HepG2 (cell line): ENCODE measurements around the gene DSTN. TPM values are rescaled to one million over a fixed set of nuclear protein-coding genes. Genes with fewer than 3 reads are reported as not detected.

ENCODE experiments used
- ATM ChIP-seq: fragments of 450-650 bp; IDR thresholded peaks from 2 replicates; pipeline ENCODE4 v1.7.1; 2017; ENCODE audit warnings: mild to moderate bottlenecking, borderline replicate concordance
- CAMTA2 ChIP-seq: sonication (generic); formaldehyde crosslinking; IDR thresholded peaks from 2 replicates; pipeline ENCODE4 v1.4.0; 2020; ENCODE audit warnings: mild to moderate bottlenecking, missing genetic modification reagents, borderline replicate concordance
- CREB3 ChIP-seq: sonication (generic); formaldehyde crosslinking; IDR thresholded peaks from 2 replicates; pipeline ENCODE4 v1.5.0; 2020; ENCODE audit warnings: missing genetic modification reagents
- CSRNP2 ChIP-seq: sonication (generic); formaldehyde crosslinking; conservative IDR thresholded peaks from 2 replicates; pipeline ENCODE4 v1.8.0; 2022; ENCODE audit warnings: low read depth, missing genetic modification reagents
- DPF2 ChIP-seq: sonication (generic); formaldehyde crosslinking; IDR thresholded peaks from 2 replicates; pipeline ENCODE4 v1.4.0; 2020; ENCODE audit warnings: mild to moderate bottlenecking, low read depth, missing genetic modification reagents, borderline replicate concordance
- EED ChIP-seq: sonication (generic); formaldehyde crosslinking; IDR thresholded peaks from 2 replicates; pipeline ENCODE4 v1.5.0; 2020; ENCODE audit warnings: mild to moderate bottlenecking, missing genetic modification reagents
- FUBP1 ChIP-seq: sonication (generic); formaldehyde crosslinking; IDR thresholded peaks from 2 replicates; pipeline ENCODE4 v1.5.1; 2020; ENCODE audit warnings: missing genetic modification reagents, mild to moderate bottlenecking, borderline replicate concordance
- KAT8 ChIP-seq: IDR thresholded peaks from 2 replicates; pipeline ENCODE4 v1.6.1; 2016; ENCODE audit warnings: missing genetic modification reagents, missing compliant biosample characterization
- MEF2D ChIP-seq: sonication (generic); formaldehyde crosslinking; IDR thresholded peaks from 2 replicates; pipeline ENCODE4 v1.5.1; 2020; ENCODE audit warnings: mild to moderate bottlenecking, missing genetic modification reagents
- PTBP1 ChIP-seq: fragments of 200-400 bp; formaldehyde crosslinking; IDR thresholded peaks from 2 replicates; pipeline ENCODE4 v1.6.1; 2018; ENCODE audit warnings: low read length, low read depth; ENCODE audit not compliant: poor library complexity, severe bottlenecking
- RXRA ChIP-seq: sonication (generic); formaldehyde crosslinking; IDR thresholded peaks from 2 replicates; pipeline ENCODE4 v1.5.1; 2020; ENCODE audit warnings: missing genetic modification reagents
- SP4 ChIP-seq: sonication (generic); formaldehyde crosslinking; IDR thresholded peaks from 2 replicates; pipeline ENCODE4 v1.8.1; 2023; ENCODE audit warnings: mild to moderate bottlenecking, missing genetic modification reagents
- ZEB1 ChIP-seq: IDR thresholded peaks from 2 replicates; pipeline ENCODE4 v1.6.1; 2012; ENCODE audit warnings: mild to moderate bottlenecking, low read depth, inconsistent platforms; ENCODE audit not compliant: insufficient replicate concordance
- ZMYM3 ChIP-seq: sonication (generic); formaldehyde crosslinking; IDR thresholded peaks from 2 replicates; pipeline ENCODE4 v1.5.1; 2020; ENCODE audit warnings: mild to moderate bottlenecking, missing genetic modification reagents
- ZNF460 ChIP-seq: sonication (generic); formaldehyde crosslinking; IDR thresholded peaks from 2 replicates; pipeline ENCODE4 v1.5.1; 2020; ENCODE audit warnings: missing genetic modification reagents, mild to moderate bottlenecking, borderline replicate concordance
- ZNF605 ChIP-seq: sonication (generic); formaldehyde crosslinking; IDR thresholded peaks from 2 replicates; pipeline ENCODE4 v1.8.0; 2022; ENCODE audit warnings: mild to moderate bottlenecking, missing genetic modification reagents
- ZNF609 ChIP-seq: sonication (generic); formaldehyde crosslinking; IDR thresholded peaks from 2 replicates; pipeline ENCODE4 v1.4.0; 2020; ENCODE audit warnings: mild to moderate bottlenecking, missing genetic modification reagents, borderline replicate concordance
- ZNF713 ChIP-seq: sonication (generic); formaldehyde crosslinking; IDR thresholded peaks from 2 replicates; pipeline ENCODE4 v1.4.0; 2020; ENCODE audit warnings: mild to moderate bottlenecking, missing genetic modification reagents
- ZNF788 ChIP-seq: sonication (generic); formaldehyde crosslinking; IDR thresholded peaks from 2 replicates; pipeline ENCODE4 v1.5.0; 2020; ENCODE audit warnings: mild to moderate bottlenecking, missing genetic modification reagents, borderline replicate concordance
- ZNF841 ChIP-seq: sonication (generic); formaldehyde crosslinking; IDR thresholded peaks from 2 replicates; pipeline ENCODE4 v1.8.1; 2023; ENCODE audit warnings: missing genetic modification reagents, borderline replicate concordance
- ZSCAN5A ChIP-seq: sonication (generic); formaldehyde crosslinking; IDR thresholded peaks from 2 replicates; pipeline ENCODE4 v1.8.0; 2022; ENCODE audit warnings: mild to moderate bottlenecking, missing genetic modification reagents, borderline replicate concordance
- polyA plus RNA-seq, 8 experiments: library from polyadenylated mRNA; depleted of rRNA in 3 of 8; stranded (reverse) in 7 of 8; unstranded in 1 of 8; fragments of >200 nt; fragmentation: Illumina TruSeq in 4 of 8; extraction: Trizol in 4 of 8; gene quantifications; 2 replicates each; pipeline versions ENCODE4 v1.2.1 to v1.2.3, GENCODE V29; 2011 to 2016; ENCODE audit warnings: low read depth in 4 of 8, missing spikeins in 1 of 8, mixed read lengths in 1 of 8; ENCODE audit not compliant: insufficient read depth in 1 of 8
- total RNA-seq, 5 experiments: library from RNA; depleted of rRNA; stranded (reverse); fragments of >200 nt; fragmentation: Illumina TruSeq; extraction: Trizol; gene quantifications; 2 replicates each; pipeline ENCODE4 v1.2.3, GENCODE V29; 2016; ENCODE audit warnings: low read depth in 1 of 5

The DSTN gene
- total and polyA plus RNA-seq, 2 of the 13 experiments (the other 11 are each of a cell fraction or from before 2014, with no cell fraction given): 27.6 to 106 TPM

GRCh38 chr20:17611290-17611539 is 41.3 kb downstream of the DSTN start (continued):
- TF ChIP-seq ZNF609 (CRISPR knock-in tag): 0 out of 2 replicates have a peak, but pooled peaks have one; percentile 11
- no peak for TF ChIP-seq FUBP1 (CRISPR knock-in tag)
- no peak for TF ChIP-seq EED (CRISPR knock-in tag)
- no peak for TF ChIP-seq ZNF605
- no peak for TF ChIP-seq CSRNP2 (CRISPR knock-in tag)
- TF ChIP-seq PTBP1: no peak
- no peak for TF ChIP-seq ZMYM3
- TF ChIP-seq ZNF841 (CRISPR knock-in tag): no peak
- no peak for TF ChIP-seq RXRA (CRISPR knock-in tag)
- 0 out of 2 replicates have a peak, but pooled peaks have one; percentile 29 for TF ChIP-seq ZNF713 (CRISPR knock-in tag)
- TF ChIP-seq ZSCAN5A: no peak
- TF ChIP-seq MEF2D: no peak
- no peak for TF ChIP-seq SP4 (CRISPR knock-in tag)
- TF ChIP-seq ATM: no peak
- no peak for TF ChIP-seq DPF2 (CRISPR knock-in tag)
- TF ChIP-seq ZEB1: no peak
- TF ChIP-seq CAMTA2 (CRISPR knock-in tag): no peak
- TF ChIP-seq KAT8 (CRISPR knock-in tag): no peak
- TF ChIP-seq ZNF460 (CRISPR knock-in tag): no peak
- TF ChIP-seq CREB3 (CRISPR knock-in tag): no peak
- no peak for TF ChIP-seq ZNF788
